PC-9 (cell line): Measurements from ENCODE around the gene CRYBB1.

Source experiments
- EZH2 ChIP-seq: fragments of 200-600 bp; sonication (generic); IDR thresholded peaks from 2 replicates; pipeline ENCODE4 v1.8.0; 2017; ENCODE audit warnings: antibody characterized with exemption, low read depth
- TF ChIP-seq, protein P1 (sequence below): fragments of 200-600 bp; sonication (generic); conservative IDR thresholded peaks from 2 replicates; pipeline ENCODE4 v1.6.1; 2017; ENCODE audit warnings: mixed run types, antibody characterized with exemption, mild to moderate bottlenecking, moderate library complexity

DNA sequence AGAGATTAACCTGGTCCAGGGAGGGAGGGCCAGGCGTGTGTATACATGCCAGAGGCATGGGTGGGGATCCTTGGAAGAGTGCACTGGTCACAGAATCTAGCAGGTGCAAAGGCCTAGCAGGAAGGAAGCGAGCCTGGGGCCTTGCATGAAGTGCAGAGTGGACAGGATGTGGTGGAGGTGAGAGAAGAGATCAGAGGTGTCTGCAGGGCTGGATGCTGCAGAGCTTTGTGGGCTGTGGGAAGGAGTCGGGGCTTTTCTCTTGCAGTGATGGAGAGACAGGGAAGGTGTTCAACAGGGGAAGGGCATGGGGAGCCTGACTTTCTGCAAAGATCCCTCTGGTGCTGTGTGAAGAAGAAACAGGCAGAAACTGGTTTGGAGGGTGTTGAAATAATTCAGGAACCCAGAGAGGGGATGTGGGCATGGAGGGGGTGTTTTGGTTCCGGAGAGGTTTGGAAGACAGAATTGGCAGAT lies 25.4 kb downstream of the CRYBB1 start:
- TF ChIP-seq, protein P1, sequence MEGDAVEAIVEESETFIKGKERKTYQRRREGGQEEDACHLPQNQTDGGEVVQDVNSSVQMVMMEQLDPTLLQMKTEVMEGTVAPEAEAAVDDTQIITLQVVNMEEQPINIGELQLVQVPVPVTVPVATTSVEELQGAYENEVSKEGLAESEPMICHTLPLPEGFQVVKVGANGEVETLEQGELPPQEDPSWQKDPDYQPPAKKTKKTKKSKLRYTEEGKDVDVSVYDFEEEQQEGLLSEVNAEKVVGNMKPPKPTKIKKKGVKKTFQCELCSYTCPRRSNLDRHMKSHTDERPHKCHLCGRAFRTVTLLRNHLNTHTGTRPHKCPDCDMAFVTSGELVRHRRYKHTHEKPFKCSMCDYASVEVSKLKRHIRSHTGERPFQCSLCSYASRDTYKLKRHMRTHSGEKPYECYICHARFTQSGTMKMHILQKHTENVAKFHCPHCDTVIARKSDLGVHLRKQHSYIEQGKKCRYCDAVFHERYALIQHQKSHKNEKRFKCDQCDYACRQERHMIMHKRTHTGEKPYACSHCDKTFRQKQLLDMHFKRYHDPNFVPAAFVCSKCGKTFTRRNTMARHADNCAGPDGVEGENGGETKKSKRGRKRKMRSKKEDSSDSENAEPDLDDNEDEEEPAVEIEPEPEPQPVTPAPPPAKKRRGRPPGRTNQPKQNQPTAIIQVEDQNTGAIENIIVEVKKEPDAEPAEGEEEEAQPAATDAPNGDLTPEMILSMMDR = no peak
- TF ChIP-seq EZH2 = no peak
